CD14-positive monocyte (primary cell): ENCODE results near the gene WIPF3. TPM values are rescaled to one million over a fixed set of nuclear protein-coding genes. Genes with fewer than 3 reads are reported as not detected.

Experiments used
- DNase-seq, 3 donors: peaks; one replicate each; pipeline ENCODE4 v3.0.0-alpha.2; 2011 to 2022
- H2AFZ ChIP-seq: 2 replicates; pipeline ENCODE4 v1.6.0; 2012; ENCODE audit warnings: mild to moderate bottlenecking, low read depth, low read length, inconsistent platforms; ENCODE audit not compliant: insufficient read depth, poor library complexity, severe bottlenecking
- H3K27ac ChIP-seq, 2 donors: 1 replicate in 1 of 2; 2 replicates in 1 of 2; pipeline ENCODE4 v1.5.1; 2012 to 2013; ENCODE audit warnings: low read length in 2 of 2, control low read depth in 1 of 2, inconsistent platforms in 1 of 2, low read depth in 1 of 2, mild to moderate bottlenecking in 1 of 2
- H3K27me3 ChIP-seq, 2 donors: one replicate each; pipeline versions ENCODE4 v1.6.0 to v1.6.1; 2011 to 2013; ENCODE audit warnings: low read length in 2 of 2; ENCODE audit not compliant: control insufficient read depth in 2 of 2, insufficient read depth in 2 of 2
- H3K36me3 ChIP-seq, 2 donors: replicated peaks in 1 of 2; 1 replicate in 1 of 2; 2 replicates in 1 of 2; pipeline versions ENCODE4 v1.5.1 to v1.6.1; 2012 to 2013; ENCODE audit warnings: low read length in 2 of 2, control low read depth in 1 of 2, inconsistent platforms in 1 of 2, mild to moderate bottlenecking in 1 of 2; ENCODE audit not compliant: insufficient read depth in 2 of 2, control insufficient read depth in 1 of 2
- H3K4me1 ChIP-seq, 2 donors: 1 replicate in 1 of 2; 2 replicates in 1 of 2; pipeline versions ENCODE4 v1.5.1 to v1.6.1; 2012 to 2013; ENCODE audit warnings: low read length in 2 of 2, control low read depth in 1 of 2, inconsistent platforms in 1 of 2, mild to moderate bottlenecking in 1 of 2, moderate library complexity in 1 of 2; ENCODE audit not compliant: insufficient read depth in 2 of 2, control insufficient read depth in 1 of 2
- H3K4me2 ChIP-seq: replicated peaks from 2 replicates; pipeline ENCODE3; 2012; ENCODE audit warnings: low read length, moderate library complexity, mild to moderate bottlenecking; ENCODE audit not compliant: poor library complexity, severe bottlenecking; ENCODE audit errors: extremely low read depth
- H3K4me3 ChIP-seq, 3 experiments: fragments of 200-600 bp in 1 of 3; sonication (generic) in 1 of 3; replicated peaks in 1 of 3; 1 replicate in 2 of 3; 2 replicates in 1 of 3; pipeline ENCODE4 v1.5.1; 2011 to 2013; ENCODE audit warnings: low read length in 3 of 3, mild to moderate bottlenecking in 3 of 3, control low read depth in 2 of 3, low read depth in 2 of 3, inconsistent platforms in 1 of 3, moderate library complexity in 1 of 3
- H3K79me2 ChIP-seq: 2 replicates; pipeline ENCODE4 v1.6.0; 2012; ENCODE audit warnings: mild to moderate bottlenecking, control low read depth, inconsistent platforms, low read length, moderate library complexity; ENCODE audit not compliant: insufficient read depth
- H3K9ac ChIP-seq: 2 replicates; pipeline ENCODE4 v1.6.0; 2017; ENCODE audit warnings: low read length, mild to moderate bottlenecking; ENCODE audit not compliant: insufficient read depth, poor library complexity, severe bottlenecking
- H3K9me3 ChIP-seq, 2 donors: replicated peaks in 1 of 2; 1 replicate in 1 of 2; 2 replicates in 1 of 2; pipeline versions ENCODE4 v1.5.1 to v1.6.1; 2012 to 2013; ENCODE audit warnings: low read length in 2 of 2, control low read depth in 1 of 2; ENCODE audit not compliant: control insufficient read depth in 1 of 2, insufficient read depth in 1 of 2
- H4K20me1 ChIP-seq: 2 replicates; pipeline ENCODE4 v1.6.0; 2012; ENCODE audit warnings: mild to moderate bottlenecking, low read length, control low read depth, moderate library complexity; ENCODE audit not compliant: insufficient read depth
- H3K27ac Mint-ChIP-seq, 7 donors: one replicate each; pipeline ENCODE4 v1.8.0; 2020; ENCODE audit warnings: mild to moderate bottlenecking in 7 of 7, mixed read lengths in 7 of 7, moderate library complexity in 6 of 7, inconsistent platforms in 2 of 7
- H3K27me3 Mint-ChIP-seq, 3 donors: one replicate each; pipeline ENCODE4 v1.8.0; 2021 to 2022; ENCODE audit warnings: low read depth in 3 of 3, mild to moderate bottlenecking in 3 of 3, mixed read lengths in 3 of 3, moderate library complexity in 3 of 3, inconsistent platforms in 1 of 3
- H3K36me3 Mint-ChIP-seq, 2 donors: one replicate each; pipeline ENCODE4 v1.8.0; 2020; ENCODE audit warnings: mixed read lengths in 2 of 2, inconsistent platforms in 1 of 2, mild to moderate bottlenecking in 1 of 2
- H3K4me1 Mint-ChIP-seq: one replicate; pipeline ENCODE4 v1.8.0; 2020; ENCODE audit warnings: mild to moderate bottlenecking, mixed read lengths
- H3K4me3 Mint-ChIP-seq, 2 donors: one replicate each; pipeline ENCODE4 v1.8.0; 2020; ENCODE audit warnings: mild to moderate bottlenecking in 2 of 2, mixed read lengths in 2 of 2, moderate library complexity in 1 of 2
- H3K9me3 Mint-ChIP-seq, 7 donors: one replicate each; pipeline ENCODE4 v1.8.0; 2020 to 2022; ENCODE audit warnings: mixed read lengths in 7 of 7, mild to moderate bottlenecking in 6 of 7, moderate library complexity in 6 of 7, inconsistent platforms in 2 of 7
- WGBS: methylation state at CpG from one replicate; pipeline ENCODE4 v1.1.5; 2013; ENCODE audit warnings: missing lambda C conversion rate; ENCODE audit not compliant: insufficient coverage; 5-methylcytosine and 5-hydroxymethylcytosine counted together
- intact Hi-C, 2 donors: fragments of 100-400 bp; cut with micrococcal nuclease; formaldehyde crosslinking; loops; one replicate each; pipeline versions ENCODE4 v1.15.0 to v1.15.1; 2023
- polyA plus RNA-seq, 3 donors: library from polyadenylated mRNA; depleted of rRNA in 1 of 3; unstranded in 2 of 3; stranded (reverse) in 1 of 3; fragments of 300-500 nt in 2 of 3; fragments of >200 nt in 1 of 3; fragmentation: Illumina TruSeq in 2 of 3; gene quantifications; 1 replicate in 2 of 3; 2 replicates in 1 of 3; pipeline ENCODE4 v1.2.3, GENCODE V29; 2012 to 2021
- TF ChIP-seq, protein P1 (sequence below): fragments of 200-600 bp; IDR thresholded peaks from one replicate; pipeline ENCODE4 v1.8.0; 2022; ENCODE audit warnings: antibody characterized with exemption, mild to moderate bottlenecking

The WIPF3 gene
- polyA plus RNA-seq, 3 donors, result not detected

DNA sequence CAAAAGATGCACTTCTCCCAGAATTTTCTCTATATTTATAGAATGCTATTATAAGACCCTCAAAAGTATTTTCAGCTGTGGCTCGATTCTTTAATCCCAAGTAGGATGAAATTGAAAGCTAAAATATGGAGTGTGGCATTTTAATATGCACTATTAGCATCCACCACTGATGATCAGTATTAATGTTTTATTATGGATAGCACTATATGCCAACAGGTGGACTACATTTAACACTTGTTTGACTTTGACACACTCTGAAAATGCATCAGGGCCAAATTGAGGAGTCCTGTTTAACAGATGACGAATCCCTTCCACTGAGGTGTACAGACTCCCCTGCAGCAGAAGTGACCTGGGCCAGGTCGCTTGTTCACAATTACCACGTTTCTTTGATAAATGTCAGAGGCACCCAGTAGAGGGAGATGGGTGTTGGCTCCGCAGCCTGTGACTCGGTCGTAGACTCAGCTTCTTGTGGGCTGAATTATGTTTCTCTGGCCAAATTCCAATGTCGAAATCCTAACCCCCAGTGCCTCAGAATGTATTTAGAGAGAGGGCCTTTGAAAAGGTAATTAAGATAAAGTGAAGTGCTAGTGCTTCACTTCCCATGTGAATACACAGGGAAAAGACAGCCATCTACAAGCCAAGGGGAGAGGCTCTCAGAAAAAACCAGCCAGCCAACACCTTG, 48.1 kb downstream of the WIPF3 start:
- no peak for DNase-seq
- Histone ChIP-seq H3K9ac (no peak overlapping the region), H3K36me3 (no peaks in the 10 kb centered on the region), H2AFZ (no peak overlapping the region), H4K20me1 (no peaks in the 10 kb centered on the region), H3K4me1 (peaks cover 3 to 8% of the 10 kb centered on the region in 2 donors), H3K27me3 (no peaks in the 10 kb centered on the region), H3K4me3 (no peak overlapping the region), H3K79me2 (no peaks in the 10 kb centered on the region), H3K9me3 (no peaks in the 10 kb centered on the region), H3K4me2 (no peak overlapping the region), H3K27ac (no peak overlapping the region)
- Mint-ChIP-seq H3K4me3 (no peak overlapping the region), H3K4me1 (peaks cover 17% of the 10 kb centered on the region), H3K36me3 (no peaks in the 10 kb centered on the region), H3K27ac (no peak overlapping the region), H3K9me3 (no peaks in the 10 kb centered on the region), H3K27me3 (peaks cover 0 to 1% (median 0%) of the 10 kb centered on the region in 3 donors)
- intact Hi-C loops, result no loop called here
- WGBS, result 40% methylated on average over 4 of the region's 8 CpGs
- TF ChIP-seq, protein P1, sequence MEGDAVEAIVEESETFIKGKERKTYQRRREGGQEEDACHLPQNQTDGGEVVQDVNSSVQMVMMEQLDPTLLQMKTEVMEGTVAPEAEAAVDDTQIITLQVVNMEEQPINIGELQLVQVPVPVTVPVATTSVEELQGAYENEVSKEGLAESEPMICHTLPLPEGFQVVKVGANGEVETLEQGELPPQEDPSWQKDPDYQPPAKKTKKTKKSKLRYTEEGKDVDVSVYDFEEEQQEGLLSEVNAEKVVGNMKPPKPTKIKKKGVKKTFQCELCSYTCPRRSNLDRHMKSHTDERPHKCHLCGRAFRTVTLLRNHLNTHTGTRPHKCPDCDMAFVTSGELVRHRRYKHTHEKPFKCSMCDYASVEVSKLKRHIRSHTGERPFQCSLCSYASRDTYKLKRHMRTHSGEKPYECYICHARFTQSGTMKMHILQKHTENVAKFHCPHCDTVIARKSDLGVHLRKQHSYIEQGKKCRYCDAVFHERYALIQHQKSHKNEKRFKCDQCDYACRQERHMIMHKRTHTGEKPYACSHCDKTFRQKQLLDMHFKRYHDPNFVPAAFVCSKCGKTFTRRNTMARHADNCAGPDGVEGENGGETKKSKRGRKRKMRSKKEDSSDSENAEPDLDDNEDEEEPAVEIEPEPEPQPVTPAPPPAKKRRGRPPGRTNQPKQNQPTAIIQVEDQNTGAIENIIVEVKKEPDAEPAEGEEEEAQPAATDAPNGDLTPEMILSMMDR, result no peak

DNA sequence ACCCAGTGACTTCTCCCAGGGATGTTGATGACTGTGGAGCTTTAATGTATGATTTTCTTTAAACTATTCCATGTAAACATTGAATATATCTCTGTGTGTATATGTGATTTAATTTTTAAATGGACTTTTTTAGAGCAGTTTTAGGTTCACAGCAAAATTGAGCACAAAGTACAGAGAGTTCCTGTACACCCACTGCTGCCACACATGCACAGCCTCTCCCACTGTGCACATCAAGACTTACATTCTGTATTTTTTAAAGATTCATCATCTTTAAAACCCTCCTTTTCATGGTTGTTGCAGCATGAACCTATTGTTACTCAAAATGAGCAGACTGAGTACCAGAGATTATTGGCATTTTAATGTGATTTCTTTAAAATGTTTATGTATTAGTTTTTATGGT, 51.3 kb downstream of the WIPF3 start:
- Mint-ChIP-seq H3K4me3 (no peak overlapping the region), H3K27ac (no peak overlapping the region), H3K4me1 (peaks cover 32% of the 10 kb centered on the region), H3K36me3 (no peaks in the 10 kb centered on the region), H3K27me3 (peaks cover 0 to 1% (median 1%) of the 10 kb centered on the region in 3 donors), H3K9me3 (peaks cover 0 to 2% (median 0%) of the 10 kb centered on the region in 7 donors)
- Histone ChIP-seq H4K20me1 (no peaks in the 10 kb centered on the region), H3K36me3 (no peaks in the 10 kb centered on the region), H3K27ac (no peak overlapping the region), H3K27me3 (no peaks in the 10 kb centered on the region), H3K79me2 (no peaks in the 10 kb centered on the region), H3K4me1 (peaks cover 12 to 20% of the 10 kb centered on the region in 2 donors), H3K9me3 (no peaks in the 10 kb centered on the region), H2AFZ (no peak overlapping the region), H3K4me2 (no peak overlapping the region), H3K4me3 (no peak overlapping the region), H3K9ac (no peak overlapping the region)
- intact Hi-C loops, result no loop called here
- DNase-seq, result no peak
- TF ChIP-seq, protein P1, result no peak
